Non-pigmented ciliary epithelial cell (primary cell): Measurements from ENCODE around the gene MOSPD2.

Experiments
- DNase-seq: peaks from one replicate; pipeline ENCODE4 v3.0.0-alpha.2; 2010; ENCODE audit warnings: low read depth

The MOSPD2 gene

GRCh38 chrX:14915596-14915995 is 42.4 kb downstream of the MOSPD2 start:
- DNase-seq, result no peak

- no peak for DNase-seq
Measured at GRCh38 chrX:14916017-14916674, 42.9 kb downstream of the MOSPD2 start.

- no peak for DNase-seq
Measured at GRCh38 chrX:14919407-14919806, 46.2 kb downstream of the MOSPD2 start.

GRCh38 chrX:14920196-14920595 is 47.0 kb downstream of the MOSPD2 start:
- no peak for DNase-seq

- peak; percentile 74 for DNase-seq
Measured at GRCh38 chrX:14922437-14922836, 49.2 kb downstream of the MOSPD2 start.

- DNase-seq, result no peak
Measured at GRCh38 chrX:14923761-14924160, 50.5 kb downstream of the MOSPD2 start.

GRCh38 chrX:14926471-14926870 is 53.2 kb downstream of the MOSPD2 start:
- no peak for DNase-seq

- DNase-seq, result no peak
Measured at GRCh38 chrX:14927401-14927800, 54.2 kb downstream of the MOSPD2 start.

GRCh38 chrX:14930663-14931062 is 57.4 kb downstream of the MOSPD2 start:
- no peak for DNase-seq

GRCh38 chrX:14932136-14932535 is 58.9 kb downstream of the MOSPD2 start:
- DNase-seq, result no peak

- DNase-seq, result no peak
Measured at GRCh38 chrX:14934423-14934822, 61.2 kb downstream of the MOSPD2 start.

GRCh38 chrX:14936561-14936960 is 63.3 kb downstream of the MOSPD2 start:
- DNase-seq, result no peak

- no peak for DNase-seq
Measured at GRCh38 chrX:14939644-14940043, 66.4 kb downstream of the MOSPD2 start.

GRCh38 chrX:14941301-14941700 is 68.1 kb downstream of the MOSPD2 start:
- DNase-seq, result no peak

GRCh38 chrX:14942341-14942740 is 69.1 kb downstream of the MOSPD2 start:
- no peak for DNase-seq

GRCh38 chrX:14943962-14944361 is 70.7 kb downstream of the MOSPD2 start:
- DNase-seq, result no peak

- no peak for DNase-seq
Measured at GRCh38 chrX:14946606-14947155, 73.5 kb downstream of the MOSPD2 start.

- no peak for DNase-seq
Measured at GRCh38 chrX:14948691-14949090, 75.5 kb downstream of the MOSPD2 start.

GRCh38 chrX:14956813-14957582 is 83.8 kb downstream of the MOSPD2 start:
- no peak for DNase-seq

GRCh38 chrX:14963447-14964236 is 90.4 kb downstream of the MOSPD2 start:
- no peak for DNase-seq

GRCh38 chrX:14964500-14964899 is 91.3 kb downstream of the MOSPD2 start:
- DNase-seq, result no peak
